HG03108 (cell line): ENCODE measurements around the gene ADARB2.

ENCODE experiments used
- ATAC-seq: cut with Tn5 transposase; IDR thresholded peaks from one replicate; pipeline ENCODE4 v1.9.1; 2021; ENCODE audit warnings: moderate library complexity; ENCODE audit not compliant: unreplicated experiment

ADARB2 gene

DNA sequence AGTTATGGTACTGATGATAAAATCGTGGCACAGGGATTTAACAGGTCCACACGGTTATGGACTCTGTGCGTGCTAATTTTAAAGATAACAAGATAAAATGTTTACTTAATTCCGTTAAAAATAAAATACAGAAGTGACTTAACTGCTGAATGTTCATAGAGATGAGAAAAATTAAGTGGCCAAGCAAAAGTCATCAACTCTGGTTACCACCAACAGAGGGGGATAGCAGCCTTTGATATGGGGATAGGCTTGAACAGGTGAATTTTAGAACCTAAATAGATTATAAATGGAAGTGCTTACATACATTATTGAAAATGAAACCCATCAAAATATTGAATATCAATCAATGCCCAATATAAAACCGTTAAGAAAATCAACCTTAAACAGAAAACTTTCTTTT, 436.2 kb downstream of the ADARB2 start:
- no peak for ATAC-seq

DNA sequence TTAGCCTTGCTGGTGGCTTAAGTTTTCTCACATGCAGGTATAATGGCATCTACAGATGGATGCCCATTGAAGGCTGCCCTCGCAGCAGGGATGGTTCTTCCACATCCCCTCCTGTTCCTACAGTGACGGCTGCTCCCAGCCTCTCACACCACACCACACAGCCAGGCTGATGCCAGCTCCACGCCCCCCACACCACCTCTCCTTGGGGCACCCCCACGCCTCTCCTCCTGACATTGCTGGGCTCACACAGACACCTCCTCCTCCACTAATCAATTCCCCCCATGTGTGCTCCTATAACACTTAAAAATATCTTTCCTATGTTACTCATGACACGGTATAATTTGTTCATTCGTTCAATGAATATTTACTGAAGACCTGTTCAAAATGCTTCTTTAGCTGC, 437.1 kb downstream of the ADARB2 start:
- ATAC-seq, result no peak

DNA sequence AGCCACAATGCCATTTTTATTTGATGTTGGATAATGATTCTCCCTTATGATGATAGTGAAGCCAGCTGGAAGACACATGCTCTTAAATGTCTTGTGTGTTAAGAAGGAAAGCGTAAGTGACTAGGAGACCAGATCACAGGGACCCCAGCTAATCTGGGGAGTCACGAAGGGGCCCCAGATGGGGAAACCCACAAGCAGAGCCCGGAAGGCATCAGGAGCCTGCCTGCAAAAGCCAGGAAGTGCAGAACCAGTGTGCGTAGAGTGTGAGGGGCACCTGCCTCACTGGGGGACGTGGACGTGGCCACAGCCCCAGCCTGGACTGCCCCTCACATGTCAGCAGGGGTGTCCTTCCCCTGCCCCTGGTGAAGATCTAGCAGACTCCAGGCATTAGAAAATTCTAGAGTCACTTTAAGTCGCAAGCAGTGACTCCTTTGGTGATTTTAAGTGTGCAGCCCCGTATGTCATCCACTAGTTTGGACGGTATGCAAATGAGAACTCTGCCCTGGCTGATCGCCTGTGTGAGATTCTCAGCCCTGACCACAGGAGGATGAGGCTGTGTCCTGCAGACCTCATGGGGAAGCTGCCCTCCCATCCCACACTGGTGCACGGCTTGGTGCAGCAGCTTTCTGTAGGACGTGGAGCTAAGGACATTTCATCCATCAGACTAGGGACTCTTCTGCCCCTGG, 438.1 kb downstream of the ADARB2 start:
- ATAC-seq, result no peak

DNA sequence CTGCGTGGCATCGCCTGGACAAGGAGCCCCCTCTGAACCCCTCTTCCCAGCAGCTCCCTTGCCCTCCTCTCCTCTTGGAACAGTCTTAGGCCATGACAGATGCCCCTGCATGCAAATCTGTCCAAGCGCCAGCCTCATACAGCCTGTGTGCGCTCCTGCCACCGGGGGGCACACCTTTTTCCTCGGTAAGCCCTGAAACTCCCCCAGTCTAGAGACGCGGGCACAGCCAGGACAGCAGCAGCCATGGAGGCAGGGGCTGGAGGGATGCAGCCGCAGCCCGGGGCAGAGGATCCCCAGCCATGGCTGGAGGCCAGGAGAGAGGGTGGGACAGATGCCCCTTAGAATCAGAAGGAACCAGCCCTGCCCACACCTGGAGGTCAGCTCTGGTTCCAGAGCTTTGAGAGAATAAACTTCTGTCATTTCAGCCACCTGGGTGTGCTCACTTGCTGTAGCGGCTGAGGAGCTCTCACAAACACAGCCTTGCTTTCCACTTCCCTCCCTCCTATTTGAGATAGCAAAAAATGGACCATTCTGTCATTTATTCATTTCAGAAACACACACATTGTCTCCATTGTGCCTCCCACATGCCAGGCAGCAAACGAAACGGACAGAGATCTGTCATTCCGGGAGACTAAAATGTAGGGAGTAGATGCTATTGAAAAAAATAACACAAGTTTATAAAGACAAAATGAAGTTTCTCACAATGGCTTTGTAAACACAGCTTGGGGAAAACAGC, 439.6 kb downstream of the ADARB2 start:
- ATAC-seq, result no peak

DNA sequence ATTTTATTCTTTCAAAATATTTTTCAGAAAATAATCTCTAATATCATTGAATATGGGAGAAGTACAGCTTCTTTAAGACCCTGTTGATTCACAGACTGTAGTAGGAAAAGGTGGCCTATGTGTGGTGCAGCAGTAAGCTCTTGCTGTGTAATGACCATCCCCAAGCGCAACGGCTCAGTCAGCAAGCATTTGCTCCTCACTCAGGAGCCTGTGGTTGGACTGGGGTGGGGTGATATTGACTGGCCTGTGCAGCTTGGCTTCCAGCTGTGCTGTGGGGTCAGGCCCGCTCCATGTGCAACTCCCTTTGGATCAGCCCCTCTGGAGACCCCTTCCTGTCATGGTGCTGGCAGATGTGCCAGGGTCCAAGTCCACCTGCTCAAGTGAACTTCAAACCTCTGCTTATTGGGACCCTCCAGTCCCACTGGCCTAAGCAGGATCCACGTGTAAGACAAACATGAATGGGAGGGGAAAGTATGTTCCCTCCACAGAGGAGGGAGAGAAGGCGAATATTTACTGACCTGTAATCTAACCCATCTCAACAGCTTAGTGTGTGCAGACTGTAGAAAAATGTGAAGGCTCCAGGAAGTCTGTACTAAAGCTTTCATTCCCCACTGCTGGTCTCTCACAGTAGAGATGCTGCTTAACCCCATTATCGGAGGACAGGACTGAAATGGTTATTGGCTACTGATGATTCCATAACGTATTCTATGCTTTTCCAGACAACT, 441.4 kb downstream of the ADARB2 start:
- ATAC-seq, result no peak

DNA sequence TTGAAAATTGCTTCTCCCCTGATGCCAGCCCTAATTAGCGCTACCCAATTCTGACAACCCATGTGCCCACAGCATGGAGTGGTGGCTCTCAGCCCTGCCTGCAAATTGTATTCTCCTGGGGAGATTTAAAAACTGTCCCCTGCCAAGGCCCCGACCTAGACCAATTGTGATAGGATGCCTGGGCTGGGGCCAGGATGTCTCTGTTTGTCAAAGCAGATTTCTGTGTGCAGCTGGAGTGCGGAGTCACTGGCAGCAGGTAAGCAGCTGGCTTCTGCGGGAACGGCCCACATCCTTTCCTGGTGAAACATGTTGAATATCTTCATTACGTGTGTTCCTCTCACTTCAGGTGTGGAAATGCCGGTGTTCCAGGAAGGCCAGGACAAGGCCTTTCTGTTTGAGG, 442.6 kb downstream of the ADARB2 start:
- no peak for ATAC-seq

DNA sequence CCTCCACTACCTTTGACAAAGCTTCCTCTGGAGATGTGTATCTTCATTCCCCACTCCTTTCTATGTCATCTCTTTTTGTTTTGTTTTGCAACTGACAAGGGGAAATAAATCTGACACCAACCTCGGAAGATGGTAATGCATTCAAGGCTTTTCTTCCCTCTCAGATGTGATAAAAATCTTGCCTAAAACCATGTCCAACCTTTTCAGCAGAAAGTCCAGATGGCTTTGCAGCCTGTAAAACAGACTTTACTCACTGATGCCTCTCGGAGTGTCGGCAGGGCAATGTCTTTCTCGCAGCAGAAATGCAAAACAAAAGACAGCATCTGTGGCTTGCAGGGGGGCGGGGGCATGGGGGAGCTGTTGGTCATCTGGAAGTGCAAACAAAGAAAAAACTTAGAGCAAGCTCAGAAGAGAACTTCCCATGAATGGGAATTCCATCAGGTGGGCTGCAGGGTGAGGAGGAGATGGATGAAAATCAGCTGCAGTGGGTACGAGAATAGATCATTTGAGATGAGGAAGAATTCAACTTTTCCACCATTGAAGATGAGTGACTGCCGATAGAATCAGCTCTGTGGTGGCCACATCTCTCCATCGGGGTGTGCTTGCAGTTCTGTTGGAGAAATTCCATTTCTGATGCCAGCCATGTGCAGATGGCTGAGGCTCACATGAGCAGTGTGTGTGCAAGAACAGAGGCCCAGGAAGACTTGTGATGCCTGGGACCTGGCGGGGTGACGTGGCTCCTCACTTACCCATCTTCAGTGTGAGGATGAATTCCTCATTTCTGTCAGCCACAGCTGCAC, 443.5 kb downstream of the ADARB2 start:
- no peak for ATAC-seq

DNA sequence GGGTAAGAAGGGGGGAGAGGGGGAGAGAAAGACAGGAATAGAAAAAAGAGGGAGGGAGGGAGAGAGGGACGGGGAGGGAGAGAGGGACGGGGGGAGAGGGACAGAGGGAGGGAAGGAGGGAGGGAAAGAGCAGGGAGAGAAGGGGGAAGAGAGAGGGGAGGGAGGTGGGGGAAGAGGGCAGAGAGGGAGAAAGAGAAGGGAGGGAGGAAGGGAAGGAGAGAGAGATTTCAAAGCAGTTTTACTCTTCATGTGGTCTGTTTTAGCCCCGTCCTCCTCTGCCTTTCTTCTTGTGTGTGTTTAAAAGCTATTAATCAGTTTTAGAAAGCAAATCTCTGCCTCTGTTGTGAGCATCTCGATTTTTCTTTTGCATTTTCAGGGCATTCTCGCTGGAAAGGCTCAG, 444.2 kb downstream of the ADARB2 start:
- ATAC-seq, result no peak

DNA sequence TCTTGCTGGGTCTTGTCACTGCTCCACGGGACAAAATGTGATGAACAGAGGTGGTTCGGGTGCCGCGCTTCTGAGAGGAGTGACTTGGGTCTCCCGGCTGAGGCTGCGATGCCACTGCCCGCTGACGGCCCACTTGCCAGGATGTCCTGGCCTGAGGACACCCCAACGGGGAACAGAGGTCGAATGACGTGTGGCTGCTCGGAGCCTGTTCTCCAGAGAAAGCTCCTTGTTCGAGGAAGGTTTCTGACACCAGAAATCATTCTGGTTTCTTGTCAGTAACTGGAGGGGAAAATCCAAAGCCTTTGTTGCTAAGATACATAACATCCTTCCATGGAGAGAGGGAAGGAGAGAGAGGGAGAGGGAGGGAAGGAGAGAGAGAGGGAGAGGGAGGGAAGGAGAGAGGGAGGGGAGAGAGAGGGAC, 444.7 kb downstream of the ADARB2 start:
- no peak for ATAC-seq

DNA sequence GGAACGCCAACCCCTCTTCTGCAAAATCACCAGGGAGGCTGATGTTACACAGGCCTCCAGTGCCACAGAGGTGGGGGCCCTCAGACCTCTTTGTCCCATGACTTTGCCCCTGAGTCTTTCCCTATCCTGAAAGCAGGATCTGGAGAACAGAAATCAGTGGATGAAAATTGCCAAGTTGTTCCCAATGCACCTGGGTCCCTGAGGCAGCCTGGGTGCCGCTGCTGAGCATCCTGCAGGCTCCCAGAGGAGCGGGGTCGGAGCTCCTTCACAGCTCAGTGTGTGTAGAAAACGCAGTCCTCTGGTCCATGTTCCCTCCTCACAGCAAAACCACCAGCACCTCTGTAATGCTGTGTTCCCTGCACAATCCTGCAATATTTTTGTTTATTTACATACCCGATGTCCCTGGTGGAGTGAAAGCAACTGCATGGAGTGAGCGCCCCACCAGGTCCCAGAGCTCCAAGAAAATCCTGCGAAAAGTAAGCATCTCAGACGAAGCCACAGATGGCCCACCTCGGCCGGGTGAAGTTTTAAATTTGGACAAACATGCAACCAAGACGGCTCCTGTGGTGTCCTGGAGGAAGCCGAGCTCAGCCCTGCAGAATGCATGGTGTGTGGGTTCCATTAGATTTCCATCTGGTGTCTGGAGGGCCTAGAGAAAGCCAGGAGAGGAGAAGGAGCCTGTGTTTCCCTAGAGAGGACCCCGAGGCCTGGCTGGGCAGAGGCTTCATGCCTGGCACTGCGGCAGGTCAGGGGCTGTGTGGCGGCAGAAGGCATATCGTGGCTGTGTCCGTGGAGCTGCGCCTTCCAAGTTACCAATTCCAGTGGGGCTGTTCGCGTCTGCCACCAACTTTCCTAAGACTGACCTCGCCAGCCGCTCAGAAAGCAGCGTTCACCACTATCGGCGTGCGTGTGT, 445.9 kb downstream of the ADARB2 start:
- no peak for ATAC-seq

DNA sequence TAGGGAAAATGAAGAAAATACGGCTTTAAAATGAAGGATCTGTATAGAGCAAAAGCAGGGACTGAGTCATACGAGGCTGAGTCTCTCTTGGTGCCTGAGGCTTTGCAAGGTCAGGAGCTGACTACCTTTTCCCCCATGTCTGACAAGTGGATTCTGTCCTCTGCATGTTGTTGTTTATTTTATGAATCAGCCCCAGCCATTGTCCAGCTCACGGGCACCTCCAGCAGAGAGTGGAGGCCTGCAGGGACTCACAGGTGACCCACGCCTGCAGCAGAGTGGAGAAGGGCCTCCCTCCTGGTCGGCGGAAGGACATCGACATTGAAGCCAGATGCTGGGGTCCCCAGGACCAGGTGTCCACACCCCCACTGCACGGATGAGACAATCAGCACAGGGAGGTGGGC, 447.3 kb downstream of the ADARB2 start:
- no peak for ATAC-seq

DNA sequence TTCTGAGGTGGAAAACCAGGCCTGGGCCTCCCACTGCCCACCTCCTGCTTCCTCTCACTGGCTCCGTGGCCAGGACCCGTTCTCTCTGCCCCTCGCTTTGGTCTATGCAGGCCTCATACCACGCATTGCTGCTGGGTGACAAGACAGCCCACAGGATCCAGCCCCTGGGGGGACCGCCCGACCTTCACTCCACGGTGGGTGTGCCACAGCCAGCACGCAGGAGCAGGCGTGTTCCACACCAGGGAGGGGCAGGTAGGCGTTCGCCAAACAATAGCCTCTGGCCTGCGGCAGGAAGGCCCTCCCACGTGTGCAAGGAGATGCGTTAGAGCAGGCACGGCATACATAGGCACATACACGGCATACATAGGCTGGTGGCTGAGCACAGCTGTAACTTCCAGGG, 447.7 kb downstream of the ADARB2 start:
- ATAC-seq, result no peak

DNA sequence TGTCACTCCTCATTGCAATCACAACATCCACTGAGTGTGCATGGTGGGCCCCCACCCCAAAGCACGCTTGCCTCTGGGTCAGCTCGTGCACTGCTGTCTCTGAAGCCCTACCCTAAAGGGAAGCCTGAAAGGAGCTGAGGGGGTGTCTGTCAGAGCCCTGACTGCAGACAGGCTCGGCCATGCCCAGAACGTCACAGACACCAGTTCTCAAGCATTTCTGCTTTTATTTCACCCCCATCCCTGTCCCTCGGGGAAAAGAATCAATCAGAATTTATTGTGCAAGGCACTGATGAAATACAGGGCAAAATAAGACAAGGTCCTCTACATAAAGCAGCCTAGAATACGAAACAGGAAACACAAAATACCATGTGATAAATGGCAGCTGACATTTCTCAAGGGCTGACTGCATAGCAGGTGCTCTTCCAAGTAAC, 449.3 kb downstream of the ADARB2 start:
- ATAC-seq, result no peak

DNA sequence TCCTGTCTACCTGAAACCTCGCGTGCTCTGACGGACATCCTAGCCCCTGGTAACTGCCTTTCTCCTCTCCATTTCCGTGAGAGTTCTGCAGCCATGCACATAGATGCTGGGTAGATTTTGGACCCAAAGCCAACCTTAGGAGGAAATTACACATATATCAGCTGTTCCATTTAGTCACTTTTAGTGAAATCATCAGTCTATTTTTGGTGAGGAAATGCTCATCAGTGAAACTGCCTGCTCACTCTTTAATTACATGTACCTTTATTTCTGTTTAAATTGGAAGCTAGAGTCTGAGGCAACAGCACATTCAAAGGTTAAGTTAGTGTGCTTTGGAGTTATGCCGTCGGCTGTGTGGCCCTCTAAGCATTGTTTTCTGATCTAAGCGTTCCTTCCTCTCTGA, 449.8 kb downstream of the ADARB2 start:
- no peak for ATAC-seq

DNA sequence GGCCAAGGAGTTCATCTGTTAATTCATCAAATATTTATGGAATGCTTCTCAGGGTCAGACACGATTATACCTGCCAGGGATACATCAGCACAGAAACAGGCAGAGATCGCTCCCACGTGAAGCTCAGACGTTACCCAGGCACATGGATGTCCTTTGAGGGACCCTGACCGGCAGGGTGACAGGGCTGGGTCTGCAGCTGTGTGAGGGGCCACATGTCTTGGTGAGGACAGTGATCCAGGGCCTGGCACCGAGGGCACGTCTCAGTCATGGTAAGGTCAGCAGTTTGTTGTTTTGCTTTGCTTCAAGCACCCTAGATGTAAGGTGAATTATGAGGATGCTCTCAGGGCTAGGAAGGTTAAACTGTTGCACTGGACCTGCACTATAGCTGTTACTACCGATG, 453.2 kb downstream of the ADARB2 start:
- ATAC-seq, result no peak

DNA sequence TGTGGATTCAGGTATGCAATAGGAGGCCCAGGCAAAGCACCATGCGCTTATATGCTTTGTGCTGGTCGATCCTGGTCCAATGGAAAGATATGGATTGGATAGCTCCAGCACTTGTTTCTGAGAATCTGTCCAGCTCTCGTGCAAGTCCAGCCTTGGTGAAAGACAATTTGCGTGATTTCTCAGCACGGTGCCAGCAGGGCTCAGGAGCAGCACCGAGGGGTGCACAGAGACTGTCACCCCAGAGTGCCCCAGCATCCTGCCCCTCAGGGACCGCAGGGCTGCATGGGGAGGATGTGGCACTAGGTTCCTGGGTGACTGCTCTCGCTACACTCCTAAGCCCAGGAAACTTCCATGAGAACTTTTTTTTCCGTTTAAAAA, 455.9 kb downstream of the ADARB2 start:
- no peak for ATAC-seq

DNA sequence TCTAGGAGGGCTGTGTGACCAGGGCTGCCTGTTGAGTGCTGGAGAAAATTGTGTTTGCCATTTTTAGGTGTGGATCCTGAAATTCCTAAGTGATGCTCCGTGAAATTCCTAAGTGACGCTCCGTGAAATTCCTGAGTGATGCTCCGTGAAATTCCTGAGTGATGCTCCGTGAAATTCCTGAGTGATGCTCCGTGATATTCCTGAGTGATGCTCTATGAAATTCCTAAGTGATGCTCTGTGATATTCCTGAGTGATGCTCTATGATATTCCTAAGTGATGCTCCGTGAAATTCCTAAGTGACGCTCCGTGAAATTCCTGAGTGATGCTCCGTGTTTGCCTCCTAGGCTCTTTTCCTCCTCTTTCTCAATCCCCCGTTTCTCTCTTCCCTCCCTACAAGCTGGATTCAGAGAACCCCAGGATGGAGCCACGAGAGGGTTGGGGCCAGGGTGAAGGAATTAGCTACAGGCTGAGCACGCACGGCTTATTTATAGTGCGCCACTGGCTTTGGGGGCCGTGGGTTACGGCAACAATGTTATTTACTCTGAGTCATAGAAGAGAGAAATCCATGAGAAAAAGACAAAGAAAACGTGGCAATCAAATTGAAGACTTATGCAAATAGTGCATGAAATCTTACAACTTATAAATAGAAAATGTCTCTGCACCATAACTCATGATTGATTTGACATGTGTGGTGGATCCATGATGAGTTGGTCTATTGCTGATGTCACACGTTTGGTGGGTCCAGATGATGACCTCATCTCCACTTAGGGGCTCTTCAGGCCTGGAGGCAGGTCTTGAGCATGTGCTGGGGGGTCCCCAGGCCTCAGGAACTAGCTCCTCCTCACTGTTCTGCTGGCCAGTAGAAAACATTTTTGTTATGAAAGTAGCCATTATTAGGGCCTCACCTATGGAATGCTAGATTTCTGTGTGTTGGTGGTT, 456.6 kb downstream of the ADARB2 start:
- ATAC-seq, result no peak

DNA sequence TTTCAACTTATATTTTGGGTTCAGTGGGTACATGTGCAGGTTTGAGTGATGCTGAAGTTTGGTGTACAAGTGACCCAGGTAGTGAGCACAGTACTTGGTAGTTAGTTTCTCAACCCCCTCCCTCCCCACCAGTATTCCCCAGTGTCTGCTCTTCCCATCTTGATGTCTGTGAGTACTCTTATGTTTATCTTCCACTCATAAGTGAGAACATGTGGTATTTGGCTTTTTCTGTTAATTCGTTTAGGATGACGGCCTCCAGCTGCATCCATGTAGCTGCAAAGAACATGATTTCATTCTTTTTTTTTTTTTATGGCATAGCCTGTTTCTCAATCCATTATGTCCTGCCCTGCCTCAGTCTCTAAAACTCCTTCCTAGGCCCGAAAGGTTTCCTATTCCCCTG, 459.0 kb downstream of the ADARB2 start:
- no peak for ATAC-seq
